GM23338 (cell line): ENCODE data around the gene AP5S1. TPM values are rescaled to one million over a fixed set of nuclear protein-coding genes. Genes with fewer than 3 reads are reported as not detected.

ENCODE experiments used
- ATAC-seq: fragments of 200-7000 bp; cut with Tn5 transposase; 3 replicates; pipeline ENCODE4 v1.9.1; 2020
- DNase-seq: peaks from one replicate; pipeline ENCODE4 v3.0.0-alpha.2; 2015; ENCODE audit warnings: low spot score
- H2AFZ ChIP-seq: fragments of 200-600 bp; sonication (generic); 2 replicates; pipeline ENCODE4 v1.8.0; 2016; ENCODE audit warnings: antibody characterized with exemption, mild to moderate bottlenecking, moderate library complexity
- H3F3A ChIP-seq: fragments of 200-600 bp; sonication (generic); replicated peaks from 2 replicates; pipeline ENCODE4 v1.8.0; 2017; ENCODE audit warnings: antibody characterized with exemption, mixed run types, low read depth
- H3K27ac ChIP-seq: fragments of 200-600 bp; sonication (generic); 2 replicates; pipeline ENCODE4 v1.6.1; 2016; ENCODE audit warnings: low read depth
- H3K27me3 ChIP-seq: fragments of 200-600 bp; sonication (generic); 2 replicates; pipeline ENCODE4 v1.8.0; 2016; ENCODE audit warnings: mild to moderate bottlenecking, mixed run types, moderate library complexity; ENCODE audit not compliant: insufficient read depth
- H3K36me3 ChIP-seq: fragments of 200-600 bp; sonication (generic); 2 replicates; pipeline ENCODE4 v1.8.0; 2016; ENCODE audit warnings: mild to moderate bottlenecking; ENCODE audit not compliant: insufficient read depth
- H3K4me1 ChIP-seq: fragments of 200-600 bp; sonication (generic); 2 replicates; pipeline ENCODE4 v1.8.0; 2016; ENCODE audit warnings: mild to moderate bottlenecking, moderate library complexity; ENCODE audit not compliant: insufficient read depth
- H3K4me2 ChIP-seq: fragments of 200-600 bp; sonication (generic); 2 replicates; pipeline ENCODE4 v1.7.1; 2017; ENCODE audit warnings: mixed run types
- H3K4me3 ChIP-seq: fragments of 200-600 bp; sonication (generic); 2 replicates; pipeline ENCODE4 v1.6.1; 2016; ENCODE audit warnings: mixed run types
- H3K79me2 ChIP-seq: fragments of 200-600 bp; sonication (generic); replicated peaks from 2 replicates; pipeline ENCODE4 v1.8.0; 2017; ENCODE audit warnings: mild to moderate bottlenecking; ENCODE audit not compliant: insufficient read depth
- H3K9me2 ChIP-seq: fragments of 200-600 bp; sonication (generic); 2 replicates; pipeline ENCODE4 v1.8.0; 2017; ENCODE audit not compliant: insufficient read depth
- H4K20me1 ChIP-seq: fragments of 200-600 bp; sonication (generic); replicated peaks from 2 replicates; pipeline ENCODE4 v1.8.0; 2017; ENCODE audit warnings: mild to moderate bottlenecking; ENCODE audit not compliant: insufficient read depth
- H3K27ac Mint-ChIP-seq: 2 replicates; pipeline ENCODE4 v1.8.0; 2020; ENCODE audit warnings: inconsistent platforms, mild to moderate bottlenecking, moderate library complexity, mixed read lengths
- H3K27me3 Mint-ChIP-seq: 3 replicates; pipeline ENCODE4 v1.8.0; 2022; ENCODE audit warnings: low read depth, mild to moderate bottlenecking, moderate library complexity, mixed read lengths, inconsistent platforms; ENCODE audit not compliant: insufficient read depth, poor library complexity
- H3K36me3 Mint-ChIP-seq: 3 replicates; pipeline ENCODE4 v1.8.0; 2021; ENCODE audit warnings: low read depth, mild to moderate bottlenecking, inconsistent platforms, moderate library complexity, mixed read lengths
- H3K4me1 Mint-ChIP-seq: 3 replicates; pipeline ENCODE4 v1.8.0; 2020; ENCODE audit warnings: mild to moderate bottlenecking, inconsistent platforms, mixed read lengths
- H3K4me3 Mint-ChIP-seq: 3 replicates; pipeline ENCODE4 v1.8.0; 2021; ENCODE audit warnings: moderate library complexity, mild to moderate bottlenecking, inconsistent platforms, mixed read lengths
- H3K9me3 Mint-ChIP-seq: 3 replicates; pipeline ENCODE4 v1.8.0; 2020; ENCODE audit warnings: moderate library complexity, mild to moderate bottlenecking, inconsistent platforms, mixed read lengths
- CREB1 ChIP-seq: fragments of 250-450 bp; sonication (Bioruptor Pico); IDR thresholded peaks from 2 replicates; pipeline ENCODE4 v1.5.0; 2020; ENCODE audit warnings: low read depth, mild to moderate bottlenecking, moderate library complexity
- EZH2phosphoT487 ChIP-seq: fragments of 200-600 bp; sonication (generic); IDR thresholded peaks from one replicate; pipeline ENCODE4 v1.8.1; 2018; ENCODE audit warnings: antibody characterized with exemption; ENCODE audit not compliant: unreplicated experiment
- JUNB ChIP-seq: IDR thresholded peaks from one replicate; pipeline ENCODE4 v1.6.1; 2016; ENCODE audit warnings: antibody characterized with exemption; ENCODE audit not compliant: unreplicated experiment
- NANOG ChIP-seq: IDR thresholded peaks from 2 replicates; pipeline ENCODE4 v1.6.1; 2016; ENCODE audit warnings: antibody characterized with exemption, borderline replicate concordance
- STAT1 ChIP-seq: IDR thresholded peaks from one replicate; pipeline ENCODE4 v1.6.1; 2016; ENCODE audit warnings: antibody characterized with exemption; ENCODE audit not compliant: unreplicated experiment
- polyA plus RNA-seq: library from polyadenylated mRNA; unstranded; fragments of >200 nt; fragmentation: Nextera tagmentation; extraction: Ambion mirVana; gene quantifications from 2 replicates; pipeline ENCODE4 v1.2.1, GENCODE V29; 2016
- total RNA-seq: library from RNA; depleted of rRNA; stranded (reverse); fragments of >200 nt; shearing (Covaris generic); gene quantifications from 2 replicates; pipeline ENCODE4 v1.2.3, GENCODE V29; 2014
- TF ChIP-seq, protein P1 (sequence below), 2 experiments: fragments of 200-600 bp in 1 of 2; sonication (generic) in 1 of 2; conservative IDR thresholded peaks; 2 replicates each; pipeline versions ENCODE4 v1.5.1 to v1.6.1; 2016 to 2017; ENCODE audit warnings: antibody characterized with exemption in 2 of 2, low read depth in 2 of 2, mild to moderate bottlenecking in 2 of 2, moderate library complexity in 1 of 2
- TF ChIP-seq, protein P2 (sequence below): fragments of 250-450 bp; sonication (Bioruptor Pico); IDR thresholded peaks from 2 replicates; pipeline ENCODE4 v1.5.0; 2020; ENCODE audit warnings: mild to moderate bottlenecking, moderate library complexity

The AP5S1 gene
- total and polyA plus RNA-seq, 2 experiments from 2014 or later = 1.8 to 2.8 TPM

DNA sequence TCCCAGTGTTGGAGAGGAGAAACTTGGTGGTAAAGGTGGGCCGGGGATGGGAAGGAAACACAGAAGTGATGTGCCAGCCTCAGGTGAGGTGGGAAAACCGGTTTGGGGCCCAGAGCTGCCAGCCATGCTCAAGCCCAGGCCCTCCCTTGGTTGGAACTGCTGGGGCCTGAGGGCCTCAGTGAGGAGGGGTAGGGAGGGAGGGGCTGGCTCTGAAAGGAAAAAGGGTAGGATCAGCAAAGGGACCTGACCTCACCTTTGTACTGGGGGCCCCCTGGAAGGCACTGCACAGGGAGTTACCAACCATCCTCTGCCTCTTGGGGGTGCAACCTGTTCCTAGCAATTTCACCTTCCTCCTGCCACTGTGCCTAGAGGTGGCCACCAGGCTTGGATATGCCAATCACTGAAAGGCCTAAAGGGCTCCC is 37.3 kb upstream of the AP5S1 start (continued):
- TF ChIP-seq, protein P1, sequence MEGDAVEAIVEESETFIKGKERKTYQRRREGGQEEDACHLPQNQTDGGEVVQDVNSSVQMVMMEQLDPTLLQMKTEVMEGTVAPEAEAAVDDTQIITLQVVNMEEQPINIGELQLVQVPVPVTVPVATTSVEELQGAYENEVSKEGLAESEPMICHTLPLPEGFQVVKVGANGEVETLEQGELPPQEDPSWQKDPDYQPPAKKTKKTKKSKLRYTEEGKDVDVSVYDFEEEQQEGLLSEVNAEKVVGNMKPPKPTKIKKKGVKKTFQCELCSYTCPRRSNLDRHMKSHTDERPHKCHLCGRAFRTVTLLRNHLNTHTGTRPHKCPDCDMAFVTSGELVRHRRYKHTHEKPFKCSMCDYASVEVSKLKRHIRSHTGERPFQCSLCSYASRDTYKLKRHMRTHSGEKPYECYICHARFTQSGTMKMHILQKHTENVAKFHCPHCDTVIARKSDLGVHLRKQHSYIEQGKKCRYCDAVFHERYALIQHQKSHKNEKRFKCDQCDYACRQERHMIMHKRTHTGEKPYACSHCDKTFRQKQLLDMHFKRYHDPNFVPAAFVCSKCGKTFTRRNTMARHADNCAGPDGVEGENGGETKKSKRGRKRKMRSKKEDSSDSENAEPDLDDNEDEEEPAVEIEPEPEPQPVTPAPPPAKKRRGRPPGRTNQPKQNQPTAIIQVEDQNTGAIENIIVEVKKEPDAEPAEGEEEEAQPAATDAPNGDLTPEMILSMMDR (conservative IDR thresholded peaks at IDR 0.05; ENCODE audit: low read depth in 2 of 2) = no peak
- TF ChIP-seq, protein P2, sequence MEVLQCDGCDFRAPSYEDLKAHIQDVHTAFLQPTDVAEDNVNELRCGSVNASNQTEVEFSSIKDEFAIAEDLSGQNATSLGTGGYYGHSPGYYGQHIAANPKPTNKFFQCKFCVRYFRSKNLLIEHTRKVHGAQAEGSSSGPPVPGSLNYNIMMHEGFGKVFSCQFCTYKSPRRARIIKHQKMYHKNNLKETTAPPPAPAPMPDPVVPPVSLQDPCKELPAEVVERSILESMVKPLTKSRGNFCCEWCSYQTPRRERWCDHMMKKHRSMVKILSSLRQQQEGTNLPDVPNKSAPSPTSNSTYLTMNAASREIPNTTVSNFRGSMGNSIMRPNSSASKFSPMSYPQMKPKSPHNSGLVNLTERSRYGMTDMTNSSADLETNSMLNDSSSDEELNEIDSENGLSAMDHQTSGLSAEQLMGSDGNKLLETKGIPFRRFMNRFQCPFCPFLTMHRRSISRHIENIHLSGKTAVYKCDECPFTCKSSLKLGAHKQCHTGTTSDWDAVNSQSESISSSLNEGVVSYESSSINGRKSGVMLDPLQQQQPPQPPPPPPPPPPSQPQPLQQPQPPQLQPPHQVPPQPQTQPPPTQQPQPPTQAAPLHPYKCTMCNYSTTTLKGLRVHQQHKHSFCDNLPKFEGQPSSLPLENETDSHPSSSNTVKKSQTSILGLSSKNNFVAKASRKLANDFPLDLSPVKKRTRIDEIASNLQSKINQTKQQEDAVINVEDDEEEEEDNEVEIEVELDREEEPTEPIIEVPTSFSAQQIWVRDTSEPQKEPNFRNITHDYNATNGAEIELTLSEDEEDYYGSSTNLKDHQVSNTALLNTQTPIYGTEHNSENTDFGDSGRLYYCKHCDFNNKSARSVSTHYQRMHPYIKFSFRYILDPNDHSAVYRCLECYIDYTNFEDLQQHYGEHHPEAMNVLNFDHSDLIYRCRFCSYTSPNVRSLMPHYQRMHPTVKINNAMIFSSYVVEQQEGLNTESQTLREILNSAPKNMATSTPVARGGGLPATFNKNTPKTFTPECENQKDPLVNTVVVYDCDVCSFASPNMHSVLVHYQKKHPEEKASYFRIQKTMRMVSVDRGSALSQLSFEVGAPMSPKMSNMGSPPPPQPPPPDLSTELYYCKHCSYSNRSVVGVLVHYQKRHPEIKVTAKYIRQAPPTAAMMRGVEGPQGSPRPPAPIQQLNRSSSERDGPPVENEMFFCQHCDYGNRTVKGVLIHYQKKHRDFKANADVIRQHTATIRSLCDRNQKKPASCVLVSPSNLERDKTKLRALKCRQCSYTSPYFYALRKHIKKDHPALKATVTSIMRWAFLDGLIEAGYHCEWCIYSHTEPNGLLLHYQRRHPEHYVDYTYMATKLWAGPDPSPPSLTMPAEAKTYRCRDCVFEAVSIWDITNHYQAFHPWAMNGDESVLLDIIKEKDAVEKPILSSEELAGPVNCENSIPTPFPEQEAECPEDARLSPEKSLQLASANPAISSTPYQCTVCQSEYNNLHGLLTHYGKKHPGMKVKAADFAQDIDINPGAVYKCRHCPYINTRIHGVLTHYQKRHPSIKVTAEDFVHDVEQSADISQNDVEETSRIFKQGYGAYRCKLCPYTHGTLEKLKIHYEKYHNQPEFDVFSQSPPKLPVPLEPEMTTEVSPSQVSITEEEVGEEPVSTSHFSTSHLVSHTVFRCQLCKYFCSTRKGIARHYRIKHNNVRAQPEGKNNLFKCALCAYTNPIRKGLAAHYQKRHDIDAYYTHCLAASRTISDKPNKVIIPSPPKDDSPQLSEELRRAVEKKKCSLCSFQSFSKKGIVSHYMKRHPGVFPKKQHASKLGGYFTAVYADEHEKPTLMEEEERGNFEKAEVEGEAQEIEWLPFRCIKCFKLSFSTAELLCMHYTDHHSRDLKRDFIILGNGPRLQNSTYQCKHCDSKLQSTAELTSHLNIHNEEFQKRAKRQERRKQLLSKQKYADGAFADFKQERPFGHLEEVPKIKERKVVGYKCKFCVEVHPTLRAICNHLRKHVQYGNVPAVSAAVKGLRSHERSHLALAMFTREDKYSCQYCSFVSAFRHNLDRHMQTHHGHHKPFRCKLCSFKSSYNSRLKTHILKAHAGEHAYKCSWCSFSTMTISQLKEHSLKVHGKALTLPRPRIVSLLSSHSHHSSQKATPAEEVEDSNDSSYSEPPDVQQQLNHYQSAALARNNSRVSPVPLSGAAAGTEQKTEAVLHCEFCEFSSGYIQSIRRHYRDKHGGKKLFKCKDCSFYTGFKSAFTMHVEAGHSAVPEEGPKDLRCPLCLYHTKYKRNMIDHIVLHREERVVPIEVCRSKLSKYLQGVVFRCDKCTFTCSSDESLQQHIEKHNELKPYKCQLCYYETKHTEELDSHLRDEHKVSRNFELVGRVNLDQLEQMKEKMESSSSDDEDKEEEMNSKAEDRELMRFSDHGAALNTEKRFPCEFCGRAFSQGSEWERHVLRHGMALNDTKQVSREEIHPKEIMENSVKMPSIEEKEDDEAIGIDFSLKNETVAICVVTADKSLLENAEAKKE (CRISPR knock-in tag) = no peak
- TF ChIP-seq STAT1 (no peak), EZH2phosphoT487 (no peak), JUNB (no peak)

DNA sequence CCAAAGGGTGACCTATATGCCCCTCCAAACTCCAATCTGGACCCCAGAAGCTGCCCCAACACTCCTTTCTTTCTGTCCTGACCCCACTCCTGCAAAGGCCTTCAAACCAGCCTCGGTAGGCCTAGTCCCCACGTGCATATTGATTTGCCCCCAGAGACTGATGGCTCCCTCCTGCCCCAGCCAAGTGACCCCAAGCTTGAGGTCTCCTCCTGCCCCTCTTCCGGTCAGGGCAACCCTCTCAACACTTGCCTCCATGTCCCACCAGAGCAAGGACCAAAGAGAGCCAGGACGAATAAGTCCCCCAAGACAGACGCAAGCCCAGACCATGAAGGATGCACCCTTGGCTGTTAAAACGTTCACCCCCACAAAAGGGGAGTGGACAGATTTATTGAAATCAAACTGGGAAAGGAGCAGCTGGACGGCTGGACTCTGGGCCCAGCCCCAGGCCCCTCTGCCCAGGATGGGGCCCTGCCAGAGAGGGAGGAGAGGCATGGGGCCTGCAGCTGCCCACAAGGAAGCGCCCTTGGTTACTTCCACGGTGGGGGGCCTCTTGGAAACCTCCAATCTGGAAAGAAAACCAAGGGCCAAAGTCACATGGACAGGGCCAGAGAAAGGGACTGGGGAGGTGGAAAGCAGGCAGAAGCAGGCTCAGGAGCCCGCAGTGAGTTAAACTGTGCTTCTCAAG is 36.7 kb upstream of the AP5S1 start:
- H3K4me1 Mint-ChIP-seq = peaks cover 28% of the 10 kb centered on the region
- no peak overlapping the region for H3K4me3 ChIP-seq
- H3K4me1 ChIP-seq = peaks cover 11% of the 10 kb centered on the region; the same call in 1 of the 2 replicates
- no peak overlapping the region for H2AFZ ChIP-seq
- H3K9me2 ChIP-seq = no peaks in the 10 kb centered on the region
- H3K4me3 Mint-ChIP-seq = no peak overlapping the region; the same call in 2 of the 3 replicates
- DNase-seq = no peak
- peaks cover 25% of the 10 kb centered on the region for H4K20me1 ChIP-seq
- no peak for TF ChIP-seq NANOG
- TF ChIP-seq CREB1 (CRISPR knock-in tag) = no peak
- TF ChIP-seq, protein P2 (CRISPR knock-in tag) = no peak
- H3F3A ChIP-seq = peaks cover 7% of the 10 kb centered on the region; the same call in 1 of the 2 replicates
- peaks cover 49% of the 10 kb centered on the region for H3K27me3 ChIP-seq
- H3K27ac Mint-ChIP-seq = no peak overlapping the region
- H3K4me2 ChIP-seq = no peak overlapping the region
- H3K27me3 Mint-ChIP-seq = peaks cover 24% of the 10 kb centered on the region
- peaks cover 6% of the 10 kb centered on the region for H3K36me3 Mint-ChIP-seq
- no peak overlapping the region for H3K27ac ChIP-seq
- no peaks in the 10 kb centered on the region; the same call in 1 of the 2 replicates for H3K79me2 ChIP-seq
- no peaks in the 10 kb centered on the region for H3K36me3 ChIP-seq
- H3K9me3 Mint-ChIP-seq = no peaks in the 10 kb centered on the region
- no peak for ATAC-seq
